Measurements from ENCODE around the gene TMC1.

The TMC1 gene

GRCh38 chr9:72579190-72579589 lies 57.8 kb downstream of the TMC1 start:
- peak overlapping the region; percentile 96 for H3K27ac ChIP-seq
- TF ChIP-seq CTCF (conservative IDR thresholded peaks at IDR 0.05) = no peak
- TF ChIP-seq ZFX (IDR thresholded peaks at IDR 0.05) = no peak

- H3K27ac ChIP-seq = peak overlapping the region; percentile 96; the same call in 1 of the 2 replicates
- no peak for TF ChIP-seq CTCF (conservative IDR thresholded peaks at IDR 0.05)
- TF ChIP-seq ZFX (IDR thresholded peaks at IDR 0.05) = no peak
These were observed 58.6 kb downstream of the TMC1 start for GRCh38 chr9:72579880-72580550.

GRCh38 chr9:72581694-72582093 lies 60.3 kb downstream of the TMC1 start:
- TF ChIP-seq ZFX (IDR thresholded peaks at IDR 0.05) (no peak), CTCF (conservative IDR thresholded peaks at IDR 0.05) (no peak)
- peak overlapping the region; percentile 36 for H3K27ac ChIP-seq

- H3K27ac ChIP-seq = no peak overlapping the region
- TF ChIP-seq ZFX (IDR thresholded peaks at IDR 0.05) = no peak
- TF ChIP-seq CTCF (conservative IDR thresholded peaks at IDR 0.05) = no peak
These were observed 62.0 kb downstream of the TMC1 start for GRCh38 chr9:72583370-72583769.

GRCh38 chr9:72586388-72587130 lies 65.2 kb downstream of the TMC1 start:
- H3K27ac ChIP-seq = no peak overlapping the region

GRCh38 chr9:72588336-72588735 lies 66.9 kb downstream of the TMC1 start:
- H3K27ac ChIP-seq = peak overlapping the region; percentile 3; the same call in 1 of the 2 replicates
- TF ChIP-seq ZFX (IDR thresholded peaks at IDR 0.05) (no peak), CTCF (conservative IDR thresholded peaks at IDR 0.05) (no peak)

More at GRCh38 chr9:72586388-72587130, 65.2 kb downstream of the TMC1 start:
- TF ChIP-seq CTCF (conservative IDR thresholded peaks at IDR 0.05) = no peak
- TF ChIP-seq ZFX (IDR thresholded peaks at IDR 0.05) = no peak
